Stomach (tissue), 9 donors: ENCODE data around the gene RELA. TPM values are rescaled to one million over a fixed set of nuclear protein-coding genes. Genes with fewer than 3 reads are reported as not detected.
"Not testable (repeated sequence)": the region's sequence is repeated elsewhere in the genome, so short reads cannot be mapped to it uniquely, and the experiment has no call there.

Experiments
- DNase-seq, 2 donors: peaks; one replicate each; pipeline versions ENCODE4 v3.0.0 to v3.0.0-alpha.2; 2013 to 2019
- H3K27ac ChIP-seq, 5 donors: fragments of 200-600 bp in 4 of 5; sonication (generic) in 4 of 5; one replicate each; pipeline ENCODE4 v1.5.1; 2013 to 2019; ENCODE audit warnings: mild to moderate bottlenecking in 1 of 5, moderate library complexity in 1 of 5
- H3K27me3 ChIP-seq, 3 donors: fragments of 200-600 bp; sonication (generic); one replicate each; pipeline ENCODE4 v1.5.1; 2017 to 2019; ENCODE audit warnings: mixed run types in 1 of 3
- H3K36me3 ChIP-seq, 4 donors: fragments of 200-600 bp; sonication (generic); 1 replicate in 3 of 4; 2 replicates in 1 of 4; pipeline ENCODE4 v1.5.1; 2016 to 2019
- H3K4me1 ChIP-seq, 4 donors: fragments of 200-600 bp; sonication (generic); one replicate each; pipeline ENCODE4 v1.5.1; 2016 to 2019
- H3K4me3 ChIP-seq, 4 donors: fragments of 200-600 bp; sonication (generic) in 3 of 4; one replicate each; pipeline ENCODE4 v1.5.1; 2016 to 2019; ENCODE audit warnings: mild to moderate bottlenecking in 1 of 4
- H3K9me3 ChIP-seq, 4 donors: fragments of 200-600 bp; sonication (generic); one replicate each; pipeline ENCODE4 v1.5.1; 2016 to 2019
- CTCF ChIP-seq, 7 experiments: fragments of 450-650 bp in 4 of 7; fragments of 200-600 bp in 3 of 7; sonication (generic) in 3 of 7; IDR thresholded peaks; one replicate each; pipeline ENCODE4 v1.5.1; 2016 to 2019; ENCODE audit warnings: antibody characterized with exemption in 7 of 7, control low read depth in 2 of 7, mild to moderate bottlenecking in 1 of 7
- EP300 ChIP-seq: sonication (generic); formaldehyde crosslinking; IDR thresholded peaks from one replicate; pipeline ENCODE4 v1.6.1; 2017; ENCODE audit warnings: antibody characterized with exemption
- POLR2A ChIP-seq, 4 donors: fragments of 450-650 bp; IDR thresholded peaks; one replicate each; pipeline ENCODE4 v1.6.1; 2016; ENCODE audit warnings: antibody characterized with exemption in 4 of 4, control low read depth in 2 of 4, mild to moderate bottlenecking in 1 of 4, moderate library complexity in 1 of 4
- POLR2AphosphoS5 ChIP-seq, 3 donors: sonication (generic); formaldehyde crosslinking; IDR thresholded peaks; one replicate each; pipeline ENCODE4 v1.6.1; 2016; ENCODE audit warnings: antibody characterized with exemption in 3 of 3
- WGBS, 5 donors: extraction: QIAGEN DNeasy Blood & Tissue Kit in 3 of 5; methylation state at CpG; one replicate each; pipeline versions ENCODE4 v1.1.5 to v1.1.7; 2013 to 2018; 5-methylcytosine and 5-hydroxymethylcytosine counted together
- intact Hi-C: fragments of 100-400 bp; cut with DNase I; formaldehyde crosslinking; loops from one replicate; pipeline ENCODE4 v1.15.1; 2023; ENCODE audit warnings: low total_unique reads
- polyA plus RNA-seq, 3 donors: library from polyadenylated mRNA; stranded (reverse); fragments of 200-250 nt; gene quantifications; one replicate each; pipeline ENCODE4 v1.2.3, GENCODE V29; 2013
- total RNA-seq, 5 donors: library from RNA; depleted of rRNA; stranded (reverse); fragments of >200 nt; gene quantifications; one replicate each; pipeline versions ENCODE4 v1.1.0 to v1.2.3, GENCODE V29; 2014 to 2016
- donor health status: healthy with polysubstance abuse.
- donor health status: Bipolar disorder and iron deficiency.
- donor health status: healthy.

RELA gene
- total and polyA plus RNA-seq, 8 donors = 27.4 to 68.8 (median 46.6) TPM

DNA sequence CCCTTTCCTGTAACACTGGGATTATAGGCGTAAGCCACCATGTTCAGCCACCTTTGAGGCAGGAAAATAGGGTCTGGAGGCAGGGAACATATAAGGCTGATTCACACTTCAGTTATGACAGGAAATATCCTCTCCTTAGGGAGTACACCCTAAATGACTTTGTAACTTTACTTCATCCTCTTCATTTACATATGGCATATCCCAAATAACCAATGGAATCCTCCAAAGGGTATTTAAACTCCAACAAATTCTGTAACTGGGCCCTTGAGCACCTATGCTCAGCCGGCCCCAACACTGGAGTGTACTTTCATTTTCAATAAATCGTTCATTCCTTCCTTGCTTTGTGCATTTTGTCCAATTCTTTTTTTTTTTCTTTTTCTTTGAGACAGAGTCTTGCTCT is 47.7 kb upstream of the RELA start:
- Histone ChIP-seq H3K36me3 (peaks cover 19 to 27% (median 26%) of the 10 kb centered on the region in 4 donors), H3K4me1 (peaks cover 20 to 36% (median 29%) of the 10 kb centered on the region in 4 donors), H3K27ac (peak overlapping the region in 3 of 5 donors; percentile 98 to 99 (median 99)), H3K9me3 (no peaks in the 10 kb centered on the region), H3K27me3 (no peaks in the 10 kb centered on the region), H3K4me3 (no peak overlapping the region)
- intact Hi-C loops = loop anchor here (5.0 kb wide), 1 partner anchor 107 kb away; no protein-coding TSS in a partner anchor
- whole genome bisulfite sequencing, 5 donors = 72 to 88% (median 81%) methylated on average over 3 of the region's 3 CpGs
- no peak for TF ChIP-seq EP300
- no peak for TF ChIP-seq POLR2A (IDR thresholded peaks at IDR 0.05)
- TF ChIP-seq CTCF (IDR thresholded peaks at IDR 0.05) = no peak
- no peak for TF ChIP-seq POLR2AphosphoS5 (IDR thresholded peaks at IDR 0.05)
- no peak for DNase-seq

DNA sequence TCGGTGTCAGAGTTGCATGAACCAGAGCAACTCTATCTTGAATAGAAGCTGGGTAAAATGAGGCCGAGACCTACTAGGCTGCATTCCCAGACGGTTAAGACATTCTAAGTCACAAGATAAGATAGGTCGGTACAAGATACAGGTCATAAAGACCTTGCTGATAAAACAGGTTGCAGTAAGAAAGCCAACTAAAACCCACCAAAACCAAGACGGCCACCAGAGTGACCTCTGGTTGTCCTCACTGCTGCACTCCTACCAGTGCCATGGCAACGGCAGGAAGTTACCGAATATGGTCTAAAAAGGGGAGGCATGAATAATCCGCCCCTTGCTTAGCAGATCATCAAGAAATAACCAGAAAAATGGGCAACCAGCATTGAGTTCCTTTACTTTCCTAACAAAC is 46.9 kb upstream of the RELA start:
- intact Hi-C loops = loop anchor here (5.0 to 10.0 kb wide), 2 partner anchors 85 to 108 kb away; no protein-coding TSS in a partner anchor
- H3K36me3 ChIP-seq = peaks cover 12 to 19% (median 18%) of the 10 kb centered on the region in 4 donors
- no peak for DNase-seq
- no peaks in the 10 kb centered on the region for H3K9me3 ChIP-seq
- H3K4me1 ChIP-seq = peaks cover 20 to 36% (median 29%) of the 10 kb centered on the region in 4 donors
- no peak overlapping the region for H3K27ac ChIP-seq
- TF ChIP-seq POLR2A (IDR thresholded peaks at IDR 0.05) (no peak), CTCF (IDR thresholded peaks at IDR 0.05) (no peak), EP300 (no peak), POLR2AphosphoS5 (IDR thresholded peaks at IDR 0.05) (no peak)
- WGBS, 5 donors = 39 to 50% (median 45%) methylated on average over 8 of the region's 8 CpGs
- no peaks in the 10 kb centered on the region for H3K27me3 ChIP-seq
- no peak overlapping the region for H3K4me3 ChIP-seq

GRCh38 chr11:65708451-65708850 is 45.7 kb upstream of the RELA start:
- Histone ChIP-seq H3K27ac (no peak overlapping the region), H3K4me1 (peaks cover 18 to 31% (median 24%) of the 10 kb centered on the region in 4 donors), H3K27me3 (no peaks in the 10 kb centered on the region), H3K4me3 (no peak overlapping the region), H3K9me3 (no peaks in the 10 kb centered on the region), H3K36me3 (peaks cover 3 to 7% (median 6%) of the 10 kb centered on the region in 4 donors)
- TF ChIP-seq POLR2A (IDR thresholded peaks at IDR 0.05) = no peak
- TF ChIP-seq POLR2AphosphoS5 (IDR thresholded peaks at IDR 0.05) = no peak
- no peak for TF ChIP-seq CTCF (IDR thresholded peaks at IDR 0.05)
- TF ChIP-seq EP300 = no peak
- DNase-seq = no peak
- WGBS, 5 donors = 75 to 86% (median 85%) methylated on average over 5 of the region's 5 CpGs
- intact Hi-C loops = loop anchor here (10.0 kb wide), 1 partner anchor 84 kb away; no protein-coding TSS in a partner anchor

GRCh38 chr11:65707002-65707401 is 44.3 kb upstream of the RELA start:
- H3K4me1 ChIP-seq = peaks cover 9 to 20% (median 15%) of the 10 kb centered on the region in 4 donors
- DNase-seq, H3K36me3 ChIP-seq, H3K4me3 ChIP-seq, H3K27me3 ChIP-seq, H3K27ac ChIP-seq, H3K9me3 ChIP-seq: not testable (repeated sequence)
- WGBS, 5 donors = 85 to 97% (median 92%) methylated on average over 10 to 12 of the region's 12 CpGs
- intact Hi-C loops = loop anchor here (10.0 kb wide), 1 partner anchor 82 kb away; no protein-coding TSS in a partner anchor

GRCh38 chr11:65706303-65706763 is 43.6 kb upstream of the RELA start:
- H3K27ac ChIP-seq, H3K36me3 ChIP-seq, H3K27me3 ChIP-seq, H3K9me3 ChIP-seq: not testable (repeated sequence)
- peaks cover 6 to 17% (median 12%) of the 10 kb centered on the region in 4 donors for H3K4me1 ChIP-seq
- TF ChIP-seq POLR2AphosphoS5 (IDR thresholded peaks at IDR 0.05) = peak in 1 of 3 donors; percentile 29
- TF ChIP-seq CTCF (IDR thresholded peaks at IDR 0.05) = peak in 5 of 7 experiments; percentile 41 to 87 (median 69)
- peak overlapping the region in 2 of 4 donors; percentile 11 for H3K4me3 ChIP-seq
- intact Hi-C loops = loop anchor here (10.0 kb wide), 1 partner anchor 82 kb away; no protein-coding TSS in a partner anchor
- peak; percentile 70 to 80 for DNase-seq
- WGBS, 5 donors = 9 to 18% (median 15%) methylated on average over 14 of the region's 14 CpGs
